Iris pigment epithelial cell (primary cell): Measurements from ENCODE around the gene SORCS1.

Experiments used
- DNase-seq: peaks from one replicate; pipeline ENCODE4 v3.0.0-alpha.2; 2011; ENCODE audit warnings: low read depth

Gene SORCS1

GRCh38 chr10:106593876-106594275 is 570.6 kb downstream of the SORCS1 start:
- DNase-seq: no peak

DNA sequence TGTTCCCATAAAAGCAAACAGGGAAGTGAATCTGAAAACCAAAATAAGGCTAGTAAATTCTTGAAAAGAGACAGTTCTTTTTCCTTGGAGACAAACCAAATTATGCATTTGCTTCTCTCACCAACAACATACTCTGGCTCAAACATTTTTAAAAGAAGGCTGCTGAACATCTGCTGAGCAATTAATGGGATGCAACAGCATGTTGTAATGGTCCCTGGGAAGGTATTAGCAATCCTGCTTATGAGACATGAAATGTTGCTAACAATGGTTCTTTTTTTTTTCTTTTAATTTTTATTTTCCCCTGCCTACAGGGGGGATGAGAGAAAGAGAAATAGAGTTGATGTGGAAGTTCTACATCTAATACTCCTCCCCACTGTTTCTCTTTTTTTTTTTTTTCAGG is 572.1 kb downstream of the SORCS1 start:
- DNase-seq: no peak

- DNase-seq: peak; percentile 66
These were observed 582.2 kb downstream of the SORCS1 start for GRCh38 chr10:106582291-106582690.

GRCh38 chr10:106577756-106578155 is 586.8 kb downstream of the SORCS1 start:
- no peak for DNase-seq

- peak; percentile 80 for DNase-seq
These were observed 587.2 kb downstream of the SORCS1 start for GRCh38 chr10:106577266-106577665.

DNA sequence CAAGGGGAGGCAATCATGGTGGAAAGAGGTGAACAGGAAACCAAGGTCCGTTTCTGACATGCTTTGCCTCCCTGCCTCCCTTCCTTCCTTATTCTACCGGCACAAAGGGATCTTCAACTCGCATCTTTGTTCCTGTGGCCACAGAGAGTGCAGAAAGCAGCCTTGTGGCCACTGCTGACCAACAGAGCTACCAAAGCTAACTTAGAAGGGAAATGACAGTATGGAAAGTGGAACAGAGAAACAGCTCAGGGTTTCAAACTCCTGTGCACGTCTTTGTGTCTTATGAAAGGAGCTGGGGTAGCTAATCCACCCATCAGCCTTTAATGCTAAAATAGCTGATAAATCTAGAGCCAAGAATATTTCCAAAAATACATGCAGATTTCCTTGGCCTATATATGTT is 588.0 kb downstream of the SORCS1 start:
- no peak for DNase-seq

DNA sequence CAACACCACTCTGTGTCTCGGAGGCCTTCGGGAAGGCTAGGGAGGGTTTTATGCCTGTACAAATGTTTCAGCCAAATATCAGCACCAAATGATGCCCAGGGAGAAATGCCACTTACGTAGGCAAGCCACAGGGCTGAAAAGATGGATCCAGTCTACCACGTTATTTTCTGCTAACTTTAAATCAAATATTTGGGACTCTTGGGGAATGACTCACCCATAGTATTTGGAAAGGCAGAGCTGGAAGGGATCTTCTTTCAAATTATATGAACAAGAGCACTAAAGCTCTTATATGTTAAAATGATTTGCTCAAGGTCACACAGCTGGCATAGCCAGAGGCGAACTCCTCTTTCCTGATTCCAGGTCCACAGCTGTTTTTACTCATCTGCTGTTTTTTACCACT is 591.4 kb downstream of the SORCS1 start:
- DNase-seq: peak; percentile 72

DNA sequence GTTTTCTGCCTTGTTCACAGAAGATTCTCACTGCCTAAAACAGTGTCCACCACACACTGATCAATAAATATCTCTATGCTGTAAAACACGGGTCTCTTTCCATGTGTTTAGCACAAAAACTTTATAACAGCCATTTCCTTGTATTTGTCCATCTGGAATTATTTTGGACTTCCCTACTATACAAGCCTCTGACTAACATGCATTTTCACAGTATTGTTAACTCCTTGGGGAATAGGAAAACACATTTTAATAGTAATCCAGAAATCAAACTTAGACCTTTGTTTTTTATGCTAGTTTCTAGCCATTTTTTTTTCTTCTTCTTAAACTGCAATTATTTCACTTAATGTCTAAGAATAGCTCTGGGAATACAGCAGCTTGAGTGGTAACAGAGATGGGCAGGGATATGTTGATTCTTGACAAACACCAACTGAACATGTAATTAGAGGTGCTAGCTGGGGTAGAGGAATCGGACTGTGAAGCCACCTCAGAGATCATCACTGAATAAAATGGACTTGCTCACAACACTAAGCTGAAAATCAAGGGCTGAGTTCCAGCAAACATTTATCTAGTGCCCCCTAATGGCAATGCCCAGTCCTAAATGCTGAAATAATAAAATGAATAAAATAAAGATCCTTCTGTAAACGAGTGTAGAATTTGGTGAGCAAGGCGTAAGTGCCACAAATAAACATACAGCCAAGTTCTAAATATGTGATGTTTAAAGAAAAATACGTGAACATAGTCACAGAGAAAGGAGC is 593.1 kb downstream of the SORCS1 start:
- peak; percentile 74 for DNase-seq

DNA sequence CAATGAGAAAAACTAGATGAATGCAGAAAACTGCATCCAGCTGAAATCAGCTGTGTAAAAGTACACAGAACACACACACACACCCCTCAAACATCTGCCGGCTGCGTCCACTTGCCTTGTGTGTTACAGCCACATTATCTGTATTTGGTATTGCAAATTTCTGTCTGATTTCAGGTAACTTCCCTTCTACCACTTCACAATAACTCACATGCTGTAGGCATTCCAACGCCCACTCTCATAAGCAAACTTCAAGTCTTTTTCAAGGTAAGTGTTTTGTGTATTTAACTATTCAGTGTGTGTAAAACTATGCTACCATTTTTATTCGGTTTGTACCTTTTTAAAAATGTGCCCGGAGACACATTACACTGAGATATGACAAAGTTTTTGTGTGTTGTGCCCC is 594.2 kb downstream of the SORCS1 start:
- no peak for DNase-seq

DNA sequence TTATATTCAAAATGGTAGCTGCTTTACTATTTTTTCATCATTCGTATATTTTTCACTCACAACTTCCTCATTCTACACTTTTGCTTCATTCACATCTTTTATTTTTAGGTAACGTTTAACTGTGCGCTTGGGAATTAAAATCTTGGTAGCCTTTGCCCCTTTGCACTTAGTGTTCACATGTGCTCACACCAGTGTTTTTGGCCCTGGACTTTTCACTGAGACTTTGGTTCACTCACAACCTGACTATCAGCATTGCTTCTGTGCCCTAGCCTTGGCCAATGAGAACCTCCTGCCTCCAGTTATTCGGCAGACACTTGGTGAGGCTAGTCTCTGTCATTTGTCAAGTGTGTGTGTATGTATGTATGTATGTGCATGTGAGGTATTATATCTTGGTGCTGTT is 596.9 kb downstream of the SORCS1 start:
- no peak for DNase-seq

DNA sequence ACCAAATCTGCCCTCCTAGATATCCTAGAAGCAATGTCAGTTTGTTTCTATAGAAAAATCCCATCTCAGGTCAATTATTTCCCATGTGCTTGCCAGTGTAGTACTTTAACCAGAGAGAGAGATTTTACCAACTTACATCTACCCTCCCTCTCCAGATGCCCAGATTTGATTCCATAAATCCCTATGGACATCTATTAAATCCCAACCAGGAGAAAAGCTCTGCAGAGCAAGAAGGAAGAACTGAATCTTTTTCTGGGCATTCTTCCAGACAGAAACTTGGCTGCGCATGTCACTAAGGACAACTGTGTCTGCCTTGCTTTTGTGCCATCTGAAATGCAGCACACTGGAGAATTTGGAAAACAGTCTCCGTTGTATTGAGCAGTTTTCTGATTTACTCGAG is 597.6 kb downstream of the SORCS1 start:
- DNase-seq: no peak

- DNase-seq: peak; percentile 83
These were observed 599.0 kb downstream of the SORCS1 start for GRCh38 chr10:106565546-106565945.

DNA sequence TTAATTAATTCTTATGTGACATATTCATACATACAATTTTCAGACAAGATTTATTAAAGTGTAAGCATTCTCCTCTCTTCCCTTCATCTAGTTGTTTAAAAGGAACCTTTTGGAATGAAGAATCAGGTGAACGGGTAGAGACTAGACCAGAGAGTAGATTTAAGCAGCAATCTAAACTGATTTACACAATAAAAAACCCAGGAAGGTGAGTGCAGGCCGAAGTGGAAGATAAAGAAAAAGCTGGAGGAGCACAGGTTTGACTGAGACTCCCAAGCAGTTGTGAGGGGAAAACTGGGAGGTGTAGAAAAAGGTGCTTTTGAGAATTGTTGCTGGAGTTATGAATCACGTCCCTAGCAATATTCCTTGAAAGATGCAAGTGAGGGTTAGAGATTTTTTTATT is 601.1 kb downstream of the SORCS1 start:
- no peak for DNase-seq

GRCh38 chr10:106560925-106561640 is 603.4 kb downstream of the SORCS1 start:
- DNase-seq: peak; percentile 90

- peak; percentile 93 for DNase-seq
These were observed 605.1 kb downstream of the SORCS1 start for GRCh38 chr10:106559442-106559841.

DNA sequence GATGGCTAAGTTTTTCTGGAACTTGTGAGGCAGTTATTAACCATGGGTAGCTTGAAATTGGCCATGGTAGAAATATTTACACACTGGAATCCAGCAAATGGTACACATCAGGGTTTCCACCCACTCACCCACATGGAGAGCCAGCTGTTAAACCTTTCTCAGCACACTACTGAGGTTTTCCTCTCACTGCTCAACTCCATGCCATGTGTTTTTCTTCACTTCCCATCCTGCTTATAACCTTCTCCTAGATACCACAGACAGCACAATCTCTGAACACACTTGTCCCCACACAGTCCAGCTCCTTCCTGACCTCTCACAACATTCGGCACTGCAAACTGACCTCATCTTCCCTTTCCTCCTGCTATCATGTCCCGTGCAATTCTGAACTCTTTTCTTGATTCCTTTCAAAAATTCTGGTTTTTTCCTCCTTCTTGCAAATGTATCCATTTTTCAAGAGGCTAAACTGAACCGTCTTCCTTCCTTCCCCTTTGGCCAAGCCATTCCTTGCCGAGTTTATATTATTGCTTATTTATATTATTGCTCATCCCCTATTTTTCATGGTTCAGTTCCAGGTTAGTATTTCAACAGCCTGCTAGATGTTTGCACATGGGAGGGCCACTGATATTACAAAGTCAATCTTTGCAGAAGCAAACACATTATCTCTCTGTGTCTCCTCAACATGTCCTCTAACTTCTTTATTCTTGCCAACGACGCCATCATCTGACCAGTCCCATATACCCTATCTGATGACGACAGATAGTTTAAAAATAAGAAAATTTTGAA is 606.4 kb downstream of the SORCS1 start:
- peak; percentile 82 for DNase-seq

- DNase-seq: peak; percentile 86
These were observed 607.5 kb downstream of the SORCS1 start for GRCh38 chr10:106557053-106557452.

GRCh38 chr10:106555599-106555998 is 608.9 kb downstream of the SORCS1 start:
- peak; percentile 34 for DNase-seq

DNA sequence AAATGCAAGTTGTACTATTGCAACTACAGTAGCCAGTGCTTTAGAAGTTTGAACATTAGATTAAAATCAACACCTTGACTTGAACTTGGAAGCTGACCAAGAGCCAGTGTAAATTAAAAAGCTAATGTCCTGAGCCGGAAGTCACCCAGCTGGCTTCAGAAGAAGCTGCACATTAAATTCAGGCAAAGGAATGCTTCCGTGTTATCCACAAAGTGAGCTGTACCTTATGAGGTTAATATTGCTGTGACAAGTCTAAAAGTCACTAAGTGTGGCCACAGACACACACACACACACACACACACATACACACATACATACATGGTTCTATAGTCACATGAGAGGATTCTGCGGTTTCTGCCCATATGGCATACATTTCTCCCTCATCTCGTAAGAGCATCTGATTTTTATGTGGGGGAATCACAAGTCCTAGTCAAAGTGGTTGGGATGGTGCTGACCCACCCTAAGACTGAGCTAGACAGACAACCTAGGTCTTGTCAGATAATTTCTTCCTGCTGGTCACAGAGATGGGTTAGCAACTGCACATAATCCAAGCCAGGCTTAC is 612.9 kb downstream of the SORCS1 start:
- DNase-seq: no peak

DNA sequence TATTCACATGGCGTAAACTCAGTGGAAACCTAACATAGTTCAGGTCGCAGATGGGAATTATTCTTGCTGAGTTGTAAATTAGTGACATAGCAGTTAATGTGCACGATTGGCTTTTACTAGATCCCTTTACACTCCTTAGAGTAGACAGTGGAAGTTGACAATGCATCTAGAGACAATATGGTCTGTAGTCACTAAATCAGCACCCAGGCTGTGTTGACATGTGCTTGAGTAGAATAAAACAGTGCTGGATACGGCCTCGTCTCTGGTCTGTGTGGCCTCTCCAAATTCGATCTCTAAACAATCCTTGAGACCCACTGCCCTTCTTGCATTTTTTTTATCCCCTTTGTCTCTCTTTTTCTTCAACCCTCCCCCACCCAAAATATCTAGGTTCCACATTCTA is 615.7 kb downstream of the SORCS1 start:
- DNase-seq: no peak

DNA sequence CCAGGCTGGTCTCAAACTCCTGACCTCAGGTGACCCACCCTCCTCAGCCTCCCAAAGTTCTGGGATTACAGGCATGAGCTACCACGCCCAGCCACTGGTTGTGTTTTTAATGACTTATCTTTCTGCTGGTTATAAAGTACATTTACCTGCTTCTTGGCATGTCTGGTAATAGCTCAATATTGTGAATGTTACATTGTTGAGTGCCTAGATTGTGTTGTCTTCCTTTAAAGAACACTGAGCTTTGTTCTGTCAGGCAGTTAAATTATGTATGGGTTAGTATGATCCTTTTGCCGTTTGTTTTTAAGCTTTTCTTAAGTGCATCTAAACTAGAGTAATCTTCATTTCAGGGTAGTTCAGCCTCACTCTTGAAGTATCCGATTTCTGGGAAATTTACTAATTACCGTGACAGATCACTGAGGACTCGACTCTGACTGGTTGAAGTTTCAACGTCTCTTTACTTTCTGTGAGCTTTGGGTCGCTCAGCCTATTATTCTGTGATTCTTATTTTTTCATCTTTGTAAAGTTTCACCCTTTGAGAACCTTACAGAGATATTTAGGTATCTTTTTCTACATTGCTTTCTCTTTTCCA is 617.4 kb downstream of the SORCS1 start:
- no peak for DNase-seq

DNA sequence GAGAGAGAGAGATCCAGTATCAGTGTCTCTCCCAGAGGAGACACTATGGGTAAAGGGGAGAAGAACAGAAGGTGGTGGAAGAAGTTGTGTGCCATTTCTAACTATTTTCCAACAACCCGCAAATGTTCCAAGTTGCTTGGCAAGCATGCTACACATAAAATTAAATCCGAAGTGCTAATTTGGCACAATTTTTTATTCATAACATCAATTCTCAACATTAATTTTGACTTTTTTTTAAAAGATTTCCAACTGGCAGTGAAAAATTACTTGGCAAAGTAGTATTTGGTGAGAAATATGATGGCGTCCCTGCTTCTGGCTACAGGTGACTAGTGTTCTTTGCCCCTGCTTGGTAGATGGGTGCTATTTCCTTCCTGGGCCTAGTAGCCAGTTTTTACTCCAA is 622.0 kb downstream of the SORCS1 start:
- DNase-seq: no peak
